GM21737 (cell line): Measurements from ENCODE around the gene RRP7A.
"Not testable (repeated sequence)": the region's sequence is repeated elsewhere in the genome, so short reads cannot be mapped to it uniquely, and the experiment has no call there.

ENCODE experiments used
- ATAC-seq: cut with Tn5 transposase; IDR thresholded peaks from one replicate; pipeline ENCODE4 v1.9.1; 2021; ENCODE audit warnings: mild to moderate bottlenecking, moderate library complexity; ENCODE audit not compliant: unreplicated experiment

Gene RRP7A

GRCh38 chr22:42500161-42500835 is 19.3 kb downstream of the RRP7A start:
- peak; percentile 62 for ATAC-seq

- not testable (repeated sequence) for ATAC-seq
These were observed 19.8 kb downstream of the RRP7A start for GRCh38 chr22:42499773-42500160.

GRCh38 chr22:42495533-42496141 is 24.0 kb downstream of the RRP7A start:
- not testable (repeated sequence) for ATAC-seq

GRCh38 chr22:42493393-42493792 is 26.2 kb downstream of the RRP7A start:
- no peak for ATAC-seq

- ATAC-seq = no peak
These were observed 27.3 kb downstream of the RRP7A start for GRCh38 chr22:42492323-42492690.

- ATAC-seq = no peak
These were observed 29.3 kb downstream of the RRP7A start for GRCh38 chr22:42490243-42490832.

GRCh38 chr22:42489000-42489399 is 30.6 kb downstream of the RRP7A start:
- no peak for ATAC-seq

- ATAC-seq = no peak
These were observed 35.1 kb downstream of the RRP7A start for GRCh38 chr22:42484506-42484905.

GRCh38 chr22:42483610-42484223 is 35.9 kb downstream of the RRP7A start:
- ATAC-seq = not testable (repeated sequence)

- no peak for ATAC-seq
These were observed 44.5 kb downstream of the RRP7A start for GRCh38 chr22:42475122-42475521.

- no peak for ATAC-seq
These were observed 46.0 kb downstream of the RRP7A start for GRCh38 chr22:42473484-42474193.

- no peak for ATAC-seq
These were observed 46.9 kb downstream of the RRP7A start for GRCh38 chr22:42472671-42473070.

- ATAC-seq = no peak
These were observed 48.2 kb downstream of the RRP7A start for GRCh38 chr22:42471441-42471840.

GRCh38 chr22:42470366-42471082 is 49.1 kb downstream of the RRP7A start:
- no peak for ATAC-seq

GRCh38 chr22:42468841-42469240 is 50.8 kb downstream of the RRP7A start:
- no peak for ATAC-seq

- ATAC-seq = no peak
These were observed 57.6 kb downstream of the RRP7A start for GRCh38 chr22:42462016-42462415.

- no peak for ATAC-seq
These were observed 58.1 kb downstream of the RRP7A start for GRCh38 chr22:42461511-42461910.
